CD4-positive, CD25-positive, alpha-beta regulatory T cell (primary cell): Measurements from ENCODE around the gene SETD6. TPM values are rescaled to one million over a fixed set of nuclear protein-coding genes. Genes with fewer than 3 reads are reported as not detected.
A peak's percentile ranks its signal among the peaks of the same experiment; 100 is the strongest.

ENCODE experiments used
- ATAC-seq, 2 donors: fragments of 150-1000 bp; cut with Tn5 transposase; one replicate each; pipeline ENCODE4 v1.10.0; 2021; ENCODE audit warnings: low read depth in 2 of 2, moderate number of reproducible peaks in 2 of 2, moderate library complexity in 1 of 2
- DNase-seq, 3 donors: peaks; one replicate each; pipeline versions ENCODE4 v3.0.0 to v3.0.0-alpha.2; 2012 to 2022; ENCODE audit warnings: mixed read lengths in 1 of 3
- H3K27ac ChIP-seq: one replicate; pipeline ENCODE4 v1.7.0; 2013; ENCODE audit warnings: mild to moderate bottlenecking, low read length; ENCODE audit not compliant: insufficient read depth, poor library complexity, severe bottlenecking
- H3K27me3 ChIP-seq: one replicate; pipeline ENCODE4 v1.7.0; 2013; ENCODE audit warnings: low read length; ENCODE audit not compliant: control insufficient read depth, insufficient read depth
- H3K36me3 ChIP-seq: one replicate; pipeline ENCODE4 v1.7.0; 2013; ENCODE audit warnings: mild to moderate bottlenecking, low read length, moderate library complexity; ENCODE audit not compliant: control insufficient read depth, insufficient read depth
- H3K4me1 ChIP-seq: 2 replicates; pipeline ENCODE4 v1.7.0; 2013; ENCODE audit warnings: mild to moderate bottlenecking, low read length; ENCODE audit not compliant: insufficient read depth, control insufficient read depth, poor library complexity, severe bottlenecking
- H3K4me3 ChIP-seq: one replicate; pipeline ENCODE4 v1.7.0; 2013; ENCODE audit warnings: low read depth, mild to moderate bottlenecking, low read length, moderate library complexity
- H3K9me3 ChIP-seq, 2 experiments: 1 replicate in 1 of 2; 2 replicates in 1 of 2; pipeline ENCODE4 v1.7.0; 2013; ENCODE audit warnings: low read length in 2 of 2, mild to moderate bottlenecking in 1 of 2, moderate library complexity in 1 of 2; ENCODE audit not compliant: control insufficient read depth in 2 of 2
- H3K27ac Mint-ChIP-seq, 3 donors: one replicate each; pipeline ENCODE4 v1.8.0; 2020 to 2022; ENCODE audit warnings: mild to moderate bottlenecking in 3 of 3, mixed read lengths in 3 of 3, moderate library complexity in 2 of 3
- H3K27me3 Mint-ChIP-seq: one replicate; pipeline ENCODE4 v1.8.0; 2022; ENCODE audit warnings: mild to moderate bottlenecking, mixed read lengths
- H3K36me3 Mint-ChIP-seq: one replicate; pipeline ENCODE4 v1.8.0; 2020; ENCODE audit warnings: mixed read lengths
- H3K4me1 Mint-ChIP-seq, 4 donors: one replicate each; pipeline ENCODE4 v1.8.0; 2020 to 2022; ENCODE audit warnings: mixed read lengths in 4 of 4, mild to moderate bottlenecking in 1 of 4
- H3K4me3 Mint-ChIP-seq, 4 donors: one replicate each; pipeline ENCODE4 v1.8.0; 2020 to 2022; ENCODE audit warnings: mild to moderate bottlenecking in 4 of 4, mixed read lengths in 4 of 4, moderate library complexity in 3 of 4
- H3K9me3 Mint-ChIP-seq, 7 donors: one replicate each; pipeline ENCODE4 v1.8.0; 2020 to 2022; ENCODE audit warnings: mixed read lengths in 7 of 7, mild to moderate bottlenecking in 3 of 7, moderate library complexity in 2 of 7
- polyA plus RNA-seq, 4 donors: library from polyadenylated mRNA; unstranded; fragments of 300-500 nt; fragmentation: Illumina TruSeq; gene quantifications; one replicate each; pipeline ENCODE4 v1.2.3, GENCODE V29; 2021
- total RNA-seq: library from RNA; stranded (reverse); gene quantifications from one replicate; pipeline ENCODE4 v1.2.3, GENCODE V29; 2022

Gene SETD6
- total and polyA plus RNA-seq, 5 donors from 2014 or later, result 6.3 to 17.5 (median 9.4) TPM

DNA sequence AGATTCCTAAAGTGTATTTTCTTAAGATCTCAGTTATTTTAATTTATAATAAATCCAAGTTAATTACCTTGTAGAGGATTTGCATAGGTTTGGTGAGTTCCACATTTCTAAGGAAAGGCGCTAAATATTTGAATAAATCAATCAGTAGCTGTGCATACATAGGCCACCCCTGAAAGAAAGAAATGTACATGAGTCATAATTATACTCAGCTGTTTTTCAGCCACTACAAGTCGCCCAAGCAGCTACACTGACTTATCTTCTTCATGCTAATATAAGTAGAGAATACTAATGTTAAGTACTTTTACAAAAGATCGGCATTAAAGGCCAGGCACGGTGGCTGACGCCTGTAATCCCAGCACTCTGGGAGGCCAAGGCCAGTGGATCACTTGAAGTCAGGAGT is 14.9 kb downstream of the SETD6 start:
- H3K27ac Mint-ChIP-seq, result peak overlapping the region in 1 of 3 donors; percentile 14
- DNase-seq (no peak), ATAC-seq (no peak)
- Histone ChIP-seq H3K9me3 (no peaks in the 10 kb centered on the region), H3K4me3 (no peak overlapping the region), H3K4me1 (no peaks in the 10 kb centered on the region), H3K36me3 (peaks cover 89% of the 10 kb centered on the region), H3K27me3 (no peaks in the 10 kb centered on the region), H3K27ac (no peak overlapping the region)
- H3K4me1 Mint-ChIP-seq, result peaks cover 0 to 16% (median 3%) of the 10 kb centered on the region in 4 donors
- peaks cover 40% of the 10 kb centered on the region for H3K36me3 Mint-ChIP-seq
- H3K27me3 Mint-ChIP-seq, result no peaks in the 10 kb centered on the region
- no peaks in the 10 kb centered on the region for H3K9me3 Mint-ChIP-seq
- H3K4me3 Mint-ChIP-seq, result no peak overlapping the region

DNA sequence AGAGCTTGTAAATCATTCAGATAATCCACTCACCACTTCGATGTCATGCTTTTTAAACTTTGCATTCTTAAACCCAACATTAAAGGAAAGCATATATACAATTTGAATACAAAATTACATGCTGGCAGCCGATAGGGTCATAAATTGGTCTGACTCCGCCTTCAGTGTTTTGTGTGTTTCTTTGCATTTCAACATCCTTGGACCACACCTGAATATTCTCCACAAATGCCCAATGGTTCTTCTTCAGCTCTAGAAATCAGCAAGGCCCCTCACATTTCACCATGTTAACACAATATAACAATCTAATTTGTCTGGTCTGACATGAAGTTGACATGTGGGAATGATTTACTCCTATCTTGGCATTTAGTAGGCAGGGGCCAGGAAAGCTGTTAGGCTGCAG is 17.1 kb downstream of the SETD6 start:
- DNase-seq, result no peak
- ATAC-seq, result no peak
- Mint-ChIP-seq H3K4me1 (peaks cover 0 to 11% (median 4%) of the 10 kb centered on the region in 4 donors), H3K27ac (no peak overlapping the region), H3K36me3 (peaks cover 37% of the 10 kb centered on the region), H3K4me3 (no peak overlapping the region), H3K27me3 (no peaks in the 10 kb centered on the region), H3K9me3 (no peaks in the 10 kb centered on the region)
- Histone ChIP-seq H3K27me3 (no peaks in the 10 kb centered on the region), H3K4me3 (no peak overlapping the region), H3K9me3 (no peaks in the 10 kb centered on the region), H3K4me1 (no peaks in the 10 kb centered on the region), H3K27ac (no peak overlapping the region), H3K36me3 (peaks cover 97% of the 10 kb centered on the region)

DNA sequence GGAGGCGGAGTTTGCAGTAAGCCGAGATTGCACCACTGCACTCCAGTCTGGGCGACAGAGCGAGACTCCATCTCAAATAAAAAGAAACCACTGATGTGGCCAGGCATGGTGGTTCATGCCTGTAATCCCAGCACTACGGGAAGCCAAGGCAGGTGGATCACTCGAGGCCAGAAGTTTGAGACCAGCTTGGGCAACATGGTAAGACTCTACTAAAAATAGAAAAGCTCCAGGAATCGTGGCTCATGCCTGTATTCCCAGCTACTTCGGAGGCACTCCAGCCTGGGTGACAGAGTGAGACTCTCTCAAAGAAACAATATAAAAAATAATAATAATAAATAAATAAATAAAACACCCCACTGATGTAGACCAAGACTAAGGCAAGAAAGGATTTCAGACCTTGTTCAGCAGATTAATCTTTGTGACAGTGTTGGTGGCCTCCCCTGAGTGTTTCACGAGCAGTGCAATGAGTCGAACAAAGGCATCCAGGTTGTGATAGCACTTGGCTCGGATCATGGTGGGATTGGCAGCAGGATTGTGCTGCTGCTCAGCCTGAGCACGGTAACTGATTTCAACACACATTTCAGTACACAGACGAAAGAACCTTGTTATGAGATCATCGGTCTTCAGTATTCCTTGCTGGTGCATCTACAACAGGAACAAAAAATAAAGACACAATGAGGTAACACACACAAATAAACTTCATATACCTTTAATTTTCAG is 18.6 kb downstream of the SETD6 start:
- no peak overlapping the region for H3K27ac ChIP-seq
- Mint-ChIP-seq H3K4me1 (peaks cover 0 to 11% (median 3%) of the 10 kb centered on the region in 4 donors), H3K9me3 (no peaks in the 10 kb centered on the region), H3K27ac (no peak overlapping the region), H3K36me3 (peaks cover 52% of the 10 kb centered on the region), H3K27me3 (no peaks in the 10 kb centered on the region), H3K4me3 (no peak overlapping the region)
- no peak overlapping the region for H3K4me3 ChIP-seq
- H3K9me3 ChIP-seq, result no peaks in the 10 kb centered on the region
- no peak for DNase-seq
- H3K36me3 ChIP-seq, result peaks cover 97% of the 10 kb centered on the region
- no peaks in the 10 kb centered on the region for H3K27me3 ChIP-seq
- no peak for ATAC-seq
- H3K4me1 ChIP-seq, result no peaks in the 10 kb centered on the region

DNA sequence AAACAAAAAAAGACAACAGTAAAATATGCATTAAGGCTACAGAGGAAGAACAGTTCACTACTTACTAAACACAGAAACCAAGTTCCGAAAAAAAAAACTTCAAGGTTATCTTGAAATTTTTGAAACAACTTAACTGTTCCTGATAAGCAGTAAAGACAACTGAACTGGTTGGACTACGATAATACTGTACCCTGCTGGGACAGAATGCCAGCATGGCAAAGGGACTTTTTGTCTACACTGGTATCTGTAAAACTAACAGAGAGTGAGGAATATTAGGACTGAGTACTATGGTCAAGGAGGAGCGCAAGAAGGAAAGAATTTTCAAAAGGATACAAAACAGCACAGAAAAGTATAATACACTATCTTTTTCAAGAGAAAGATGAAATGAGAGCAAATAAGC is 19.8 kb downstream of the SETD6 start:
- peaks cover 58% of the 10 kb centered on the region for H3K36me3 Mint-ChIP-seq
- Histone ChIP-seq H3K9me3 (no peaks in the 10 kb centered on the region), H3K4me1 (no peaks in the 10 kb centered on the region), H3K27ac (no peak overlapping the region), H3K27me3 (no peaks in the 10 kb centered on the region), H3K4me3 (no peak overlapping the region), H3K36me3 (peaks cover 97% of the 10 kb centered on the region)
- no peak for ATAC-seq
- H3K27me3 Mint-ChIP-seq, result no peaks in the 10 kb centered on the region
- DNase-seq, result no peak
- no peaks in the 10 kb centered on the region for H3K9me3 Mint-ChIP-seq
- H3K27ac Mint-ChIP-seq, result no peak overlapping the region
- H3K4me1 Mint-ChIP-seq, result peaks cover 0 to 11% (median 5%) of the 10 kb centered on the region in 4 donors
- H3K4me3 Mint-ChIP-seq, result no peak overlapping the region

DNA sequence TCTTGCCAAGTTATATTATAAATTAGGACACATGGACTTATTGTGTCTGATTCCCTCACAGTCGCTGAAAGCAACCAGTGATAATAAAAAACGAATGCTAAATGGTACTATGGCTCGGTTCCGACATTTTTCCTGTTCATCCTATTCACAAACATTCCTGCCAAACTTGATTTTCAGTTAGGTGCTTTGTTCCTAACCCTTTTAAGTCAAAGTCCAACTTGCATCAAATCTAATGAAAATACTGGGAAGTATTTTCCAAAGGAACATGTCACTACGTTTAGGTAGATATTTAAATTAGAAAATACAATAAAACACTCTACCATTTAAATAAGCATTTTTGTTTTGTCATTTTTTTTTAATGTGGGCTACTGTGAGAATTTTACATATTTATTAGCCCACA is 21.0 kb downstream of the SETD6 start:
- no peaks in the 10 kb centered on the region for H3K4me1 ChIP-seq
- Mint-ChIP-seq H3K4me1 (peaks cover 0 to 8% (median 4%) of the 10 kb centered on the region in 4 donors), H3K27me3 (no peaks in the 10 kb centered on the region), H3K9me3 (no peaks in the 10 kb centered on the region), H3K27ac (no peak overlapping the region), H3K36me3 (peaks cover 58% of the 10 kb centered on the region), H3K4me3 (no peak overlapping the region)
- no peak overlapping the region for H3K4me3 ChIP-seq
- H3K27me3 ChIP-seq, result no peaks in the 10 kb centered on the region
- H3K9me3 ChIP-seq, result no peaks in the 10 kb centered on the region
- H3K36me3 ChIP-seq, result peaks cover 97% of the 10 kb centered on the region
- ATAC-seq (no peak), DNase-seq (no peak)
- no peak overlapping the region for H3K27ac ChIP-seq

DNA sequence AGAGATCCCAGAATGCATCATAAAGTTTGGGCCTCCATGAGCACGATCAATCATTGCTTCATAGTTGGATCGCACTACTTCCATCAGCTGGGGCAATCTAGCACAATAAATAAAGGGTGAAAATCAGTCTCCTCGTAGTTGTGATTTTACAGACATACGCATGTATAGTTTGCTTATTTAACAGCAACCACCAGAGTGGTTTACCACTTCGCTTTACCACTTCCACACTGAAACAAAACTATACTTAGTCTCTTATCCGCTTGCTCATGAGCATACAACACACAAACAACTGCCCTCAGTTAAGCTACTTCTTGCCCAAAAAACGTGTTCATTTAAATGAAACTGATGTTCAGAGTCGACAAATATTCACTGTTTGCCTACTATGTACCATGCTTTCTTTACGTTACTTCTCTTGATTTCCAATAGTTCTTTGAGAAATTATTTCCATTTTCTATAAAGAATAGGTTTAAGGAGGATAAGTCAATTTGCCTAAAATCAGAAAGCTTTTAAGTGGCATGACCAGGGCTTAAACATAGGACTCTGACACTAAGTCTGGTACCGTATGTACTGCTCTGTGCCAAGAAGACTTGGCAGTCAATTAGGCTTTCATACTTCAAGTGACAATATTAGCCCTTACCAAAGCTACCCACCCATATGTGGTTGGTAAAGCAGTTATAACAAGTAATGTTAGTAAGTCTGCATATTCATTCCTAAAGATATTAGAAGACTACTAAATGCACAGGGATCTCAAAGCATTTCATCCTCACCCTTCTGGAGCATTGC is 22.0 kb downstream of the SETD6 start:
- no peaks in the 10 kb centered on the region for H3K27me3 ChIP-seq
- H3K4me1 ChIP-seq, result no peaks in the 10 kb centered on the region
- Mint-ChIP-seq H3K27me3 (no peaks in the 10 kb centered on the region), H3K27ac (no peak overlapping the region), H3K4me1 (peaks cover 0 to 8% (median 4%) of the 10 kb centered on the region in 4 donors), H3K9me3 (no peaks in the 10 kb centered on the region), H3K36me3 (peaks cover 59% of the 10 kb centered on the region), H3K4me3 (no peak overlapping the region)
- ATAC-seq, result no peak
- H3K4me3 ChIP-seq, result no peak overlapping the region
- H3K9me3 ChIP-seq, result no peaks in the 10 kb centered on the region
- no peak for DNase-seq
- H3K36me3 ChIP-seq, result peaks cover 97% of the 10 kb centered on the region
- H3K27ac ChIP-seq, result no peak overlapping the region

DNA sequence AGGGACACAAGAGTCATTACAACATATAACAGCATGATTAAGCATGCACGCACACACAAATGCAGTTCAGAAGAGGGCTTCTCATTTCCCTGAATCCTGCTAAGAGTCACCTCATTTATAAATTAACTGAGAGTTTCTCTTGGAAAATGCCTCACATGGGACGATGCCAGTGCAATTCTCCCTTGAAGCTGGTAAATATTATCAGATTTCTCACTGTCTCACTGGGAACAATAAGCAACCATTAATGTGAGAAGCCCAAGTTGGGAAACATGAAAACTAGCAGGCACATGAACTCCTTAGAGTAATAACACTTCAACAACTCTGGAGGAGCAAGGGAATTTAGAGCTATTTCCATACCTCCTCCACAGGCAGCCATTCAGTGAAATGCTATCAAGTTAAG is 26.4 kb downstream of the SETD6 start:
- DNase-seq (no peak), ATAC-seq (no peak)
- no peaks in the 10 kb centered on the region for H3K4me1 ChIP-seq
- H3K27ac ChIP-seq, result no peak overlapping the region
- H3K27me3 Mint-ChIP-seq, result no peaks in the 10 kb centered on the region
- no peaks in the 10 kb centered on the region for H3K27me3 ChIP-seq
- peaks cover 0 to 8% (median under 1%) of the 10 kb centered on the region in 4 donors for H3K4me1 Mint-ChIP-seq
- H3K4me3 ChIP-seq, result no peak overlapping the region
- no peaks in the 10 kb centered on the region for H3K9me3 ChIP-seq
- no peaks in the 10 kb centered on the region for H3K9me3 Mint-ChIP-seq
- peaks cover 65% of the 10 kb centered on the region for H3K36me3 Mint-ChIP-seq
- H3K36me3 ChIP-seq, result peaks cover 99% of the 10 kb centered on the region
- no peak overlapping the region for H3K27ac Mint-ChIP-seq
- no peak overlapping the region for H3K4me3 Mint-ChIP-seq
